RWPE1 (cell line): ENCODE data around the gene C1QTNF8.

Experiments
- CTCF ChIA-PET: fragments of 350-600 bp; sonication (Branson Sonifier 250); formaldehyde crosslinking; extraction: SDS; loops from one replicate; lab custom pipeline; 2021; lab: Yijun Ruan, JAX
- POLR2A ChIA-PET: fragments of 400-600 bp; formaldehyde crosslinking; extraction: SDS; loops from one replicate; lab custom pipeline; 2020; ENCODE audit warnings: antibody characterized with exemption; ENCODE audit not compliant: low non-redundant PET; lab: Yijun Ruan, JAX
- DNase-seq: peaks from one replicate; pipeline ENCODE4 v3.0.0; 2012; ENCODE audit warnings: low spot score
- H3K27ac ChIP-seq: fragments of 450-650 bp; 2 replicates; pipeline ENCODE4 v1.5.1; 2017
- TF ChIP-seq, protein P1 (sequence below): fragments of 450-650 bp; conservative IDR thresholded peaks from 2 replicates; pipeline ENCODE4 v1.5.1; 2017; ENCODE audit warnings: low read depth, mild to moderate bottlenecking

Gene C1QTNF8

GRCh38 chr16:1101133-1101532 lies 5.1 kb upstream of the C1QTNF8 start:
- TF ChIP-seq, protein P1, sequence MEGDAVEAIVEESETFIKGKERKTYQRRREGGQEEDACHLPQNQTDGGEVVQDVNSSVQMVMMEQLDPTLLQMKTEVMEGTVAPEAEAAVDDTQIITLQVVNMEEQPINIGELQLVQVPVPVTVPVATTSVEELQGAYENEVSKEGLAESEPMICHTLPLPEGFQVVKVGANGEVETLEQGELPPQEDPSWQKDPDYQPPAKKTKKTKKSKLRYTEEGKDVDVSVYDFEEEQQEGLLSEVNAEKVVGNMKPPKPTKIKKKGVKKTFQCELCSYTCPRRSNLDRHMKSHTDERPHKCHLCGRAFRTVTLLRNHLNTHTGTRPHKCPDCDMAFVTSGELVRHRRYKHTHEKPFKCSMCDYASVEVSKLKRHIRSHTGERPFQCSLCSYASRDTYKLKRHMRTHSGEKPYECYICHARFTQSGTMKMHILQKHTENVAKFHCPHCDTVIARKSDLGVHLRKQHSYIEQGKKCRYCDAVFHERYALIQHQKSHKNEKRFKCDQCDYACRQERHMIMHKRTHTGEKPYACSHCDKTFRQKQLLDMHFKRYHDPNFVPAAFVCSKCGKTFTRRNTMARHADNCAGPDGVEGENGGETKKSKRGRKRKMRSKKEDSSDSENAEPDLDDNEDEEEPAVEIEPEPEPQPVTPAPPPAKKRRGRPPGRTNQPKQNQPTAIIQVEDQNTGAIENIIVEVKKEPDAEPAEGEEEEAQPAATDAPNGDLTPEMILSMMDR: no peak
- POLR2A ChIA-PET: no interaction called here
- H3K27ac ChIP-seq: no peak overlapping the region
- DNase-seq: no peak
- CTCF ChIA-PET: interaction anchor here (0.6 to 1.5 kb wide), 2 partner anchors 41 to 44 kb away, joined by 7 to 9 read pairs; no protein-coding TSS in a partner anchor

DNA sequence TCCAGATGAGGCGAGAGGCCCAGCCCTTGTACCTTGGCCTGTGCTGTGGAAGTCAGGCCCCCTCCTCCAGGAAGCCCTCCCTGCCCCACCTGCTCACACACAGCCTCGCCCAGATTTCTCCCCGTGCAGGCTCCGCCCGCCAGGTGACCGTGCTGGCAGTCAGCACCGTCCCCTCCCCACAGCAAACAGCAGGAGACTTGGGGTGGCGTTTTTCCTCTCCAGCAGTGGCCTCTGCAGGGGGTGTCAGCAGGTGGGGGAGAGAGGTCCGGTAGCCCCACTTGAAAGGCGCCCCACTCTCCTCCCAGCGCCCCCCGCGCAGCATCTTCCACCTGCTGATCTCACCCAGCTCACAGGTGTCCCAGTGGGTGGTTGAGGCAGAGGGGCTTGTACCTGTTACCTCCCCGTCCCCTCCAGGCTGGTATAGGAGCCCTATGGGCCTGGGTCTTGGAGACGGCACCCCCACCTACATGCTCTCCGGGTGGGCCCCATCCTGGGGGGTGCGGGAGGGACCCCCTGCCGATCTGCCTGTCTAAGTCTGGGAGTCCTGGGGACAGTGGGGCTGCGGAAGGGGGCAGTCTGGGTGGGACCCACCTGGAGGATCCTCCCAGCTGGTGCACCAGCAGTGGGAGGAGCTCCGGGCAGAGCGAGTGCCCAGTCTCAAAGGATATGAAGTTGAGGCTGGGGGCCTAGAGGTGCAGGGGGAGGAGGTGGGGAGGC lies 4.2 kb upstream of the C1QTNF8 start:
- POLR2A ChIA-PET: no interaction called here

DNA sequence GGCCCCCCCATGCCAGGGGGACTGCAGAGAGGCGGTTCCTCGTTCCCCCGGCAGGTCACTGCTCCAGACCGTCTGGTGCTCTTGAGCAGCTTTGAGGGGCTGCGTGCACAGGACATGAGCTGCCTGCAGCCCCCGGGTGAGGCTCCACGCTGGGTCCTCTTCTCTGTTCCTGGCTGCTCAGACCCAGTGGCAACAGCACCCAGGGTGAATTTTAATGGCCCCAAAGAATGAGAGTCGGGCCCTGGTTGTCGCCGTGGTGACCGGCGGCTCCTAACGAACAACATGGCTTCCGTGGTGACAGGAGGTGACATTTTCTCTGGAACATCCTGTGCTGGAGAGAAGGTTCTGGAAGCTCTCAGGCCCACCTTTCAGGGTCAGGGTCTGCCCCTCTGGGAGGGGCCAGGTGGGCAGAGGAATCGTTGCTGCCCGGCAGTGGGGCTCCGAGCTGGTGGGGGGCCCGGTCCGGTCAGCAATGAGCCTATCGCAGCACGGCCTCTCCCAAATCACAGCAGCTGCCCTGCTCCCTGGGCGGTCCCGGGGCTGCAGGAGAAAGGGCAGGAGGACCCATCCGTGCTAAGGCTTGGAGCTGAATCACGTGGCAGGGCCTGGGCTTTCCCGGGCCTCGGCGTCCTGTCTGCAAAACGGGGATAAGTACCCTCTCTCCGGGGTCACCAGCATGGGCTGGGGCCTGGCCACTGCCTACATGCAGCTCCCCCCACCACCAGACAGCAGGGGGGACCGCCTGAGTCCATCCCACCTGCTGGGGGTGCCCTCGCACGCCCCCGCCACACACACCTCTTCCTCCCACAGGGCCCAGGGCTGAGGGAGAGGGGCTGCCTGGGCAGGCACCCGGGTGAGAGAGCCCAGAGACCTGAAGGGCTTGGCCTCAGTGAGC lies 3.4 kb upstream of the C1QTNF8 start:
- H3K27ac ChIP-seq: no peak overlapping the region
- TF ChIP-seq, protein P1: no peak
- DNase-seq: no peak
- ChIA-PET POLR2A (no interaction called here), CTCF (interaction anchor here (0.5 to 0.9 kb wide), 2 partner anchors 13 to 42 kb away, joined by 3 to 5 read pairs; no protein-coding TSS in a partner anchor)

More for the DNA sequence above, 4.2 kb upstream of the C1QTNF8 start:
- CTCF ChIA-PET: interaction anchor here (0.9 to 1.5 kb wide), 2 partner anchors 43 kb away, joined by 3 to 9 read pairs; no protein-coding TSS in a partner anchor
- no peak for DNase-seq
- TF ChIP-seq, protein P1: no peak
- H3K27ac ChIP-seq: no peak overlapping the region

GRCh38 chr16:1098266-1098991 lies 2.4 kb upstream of the C1QTNF8 start:
- CTCF ChIA-PET: no interaction called here
- H3K27ac ChIP-seq: no peak overlapping the region
- POLR2A ChIA-PET: no interaction called here
- no peak for DNase-seq
- TF ChIP-seq, protein P1: no peak

GRCh38 chr16:1097800-1098199 lies 1.8 kb upstream of the C1QTNF8 start:
- no peak for DNase-seq
- CTCF ChIA-PET: interaction anchor here (0.6 kb wide), 1 partner anchor 929 kb away, joined by 3 read pairs; the partner anchor contains the start of gene NHERF2
- TF ChIP-seq, protein P1: no peak
- H3K27ac ChIP-seq: no peak overlapping the region
- POLR2A ChIA-PET: no interaction called here

GRCh38 chr16:1097156-1097555 lies 1.1 kb upstream of the C1QTNF8 start:
- POLR2A ChIA-PET: no interaction called here
- no peak overlapping the region for H3K27ac ChIP-seq
- TF ChIP-seq, protein P1: no peak
- CTCF ChIA-PET: interaction anchor here (0.6 kb wide), 1 partner anchor 929 kb away, joined by 3 read pairs; the partner anchor contains the start of gene NHERF2
- no peak for DNase-seq
